SKM-1 treated with dmso at 0.1 percent for 144 hours (cell line): ENCODE results near the gene GRK3.
A peak's percentile ranks its signal among the peaks of the same experiment; 100 is the strongest.
"Not testable (repeated sequence)": the region's sequence is repeated elsewhere in the genome, so short reads cannot be mapped to it uniquely, and the experiment has no call there.

ENCODE experiments used
- DNase-seq: peaks from one replicate; lab custom pipeline; 2025; ENCODE audit not compliant: unreplicated experiment; lab: John Stamatoyannopoulos, UW

Gene GRK3

DNA sequence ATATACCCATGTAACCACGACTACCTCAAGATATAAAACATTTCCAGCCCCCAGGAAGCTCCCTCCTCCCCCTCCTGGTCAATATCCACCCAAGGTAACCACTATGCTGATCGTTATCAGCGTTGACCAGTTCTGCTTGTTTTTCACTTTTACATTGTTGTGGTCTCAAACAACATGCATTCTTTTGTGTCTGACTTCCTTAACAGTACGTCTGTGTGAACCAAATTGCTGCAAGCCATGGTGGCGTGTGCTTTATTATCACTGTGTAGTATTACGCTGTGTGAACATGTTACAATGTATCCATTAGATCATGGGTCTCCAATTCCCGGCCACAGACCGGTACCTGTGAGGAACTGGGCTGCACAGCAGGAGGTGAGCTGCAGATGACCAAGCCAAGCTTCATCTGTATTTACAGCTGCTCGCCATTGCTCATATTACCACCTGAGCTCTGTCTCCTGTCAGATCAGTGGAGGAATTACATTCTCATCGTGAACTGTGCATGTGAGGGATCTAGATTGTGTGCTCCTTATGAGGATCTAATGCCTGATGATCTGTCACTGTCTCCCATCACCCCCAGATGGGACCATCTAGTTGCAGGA lies 15.5 kb upstream of the GRK3 start:
- DNase-seq = no peak

DNA sequence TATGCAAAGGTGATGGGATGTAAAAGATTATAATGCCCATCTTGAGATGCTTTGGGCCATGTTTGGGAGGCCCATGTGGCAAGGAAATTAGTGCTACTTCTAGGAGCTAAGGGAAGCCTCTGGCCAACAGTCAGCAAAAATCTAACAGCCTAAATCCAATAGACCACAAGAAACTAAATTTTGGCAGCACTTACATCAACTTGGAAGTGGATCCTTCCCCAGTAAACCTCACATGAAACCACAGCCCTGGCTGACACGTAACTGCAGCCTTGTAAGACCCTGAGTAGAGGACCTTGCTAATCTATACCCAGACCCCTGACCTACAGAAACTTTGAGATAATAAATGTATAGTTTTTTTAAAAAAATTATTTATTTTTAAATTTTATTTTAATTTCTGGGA lies 13.1 kb upstream of the GRK3 start:
- no peak for DNase-seq

DNA sequence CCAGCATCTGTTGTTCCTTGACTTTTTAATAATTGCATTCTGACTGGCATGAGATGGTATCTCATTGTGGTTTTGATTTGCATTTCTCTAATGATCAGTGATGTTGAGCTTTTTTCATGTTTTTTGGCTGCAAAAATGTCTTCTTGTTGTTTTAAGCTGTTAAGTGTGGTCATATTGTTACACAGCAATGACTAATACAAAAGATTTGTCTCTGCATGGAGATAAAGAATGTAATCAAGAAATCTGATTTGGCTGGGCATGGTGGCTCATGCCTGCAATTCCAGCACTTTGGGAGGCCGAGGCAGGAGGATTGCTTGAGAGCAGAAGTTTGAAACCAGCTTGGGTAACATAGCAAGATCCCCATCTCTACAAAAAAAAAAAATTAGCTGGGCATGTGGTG lies 12.1 kb upstream of the GRK3 start:
- not testable (repeated sequence) for DNase-seq

DNA sequence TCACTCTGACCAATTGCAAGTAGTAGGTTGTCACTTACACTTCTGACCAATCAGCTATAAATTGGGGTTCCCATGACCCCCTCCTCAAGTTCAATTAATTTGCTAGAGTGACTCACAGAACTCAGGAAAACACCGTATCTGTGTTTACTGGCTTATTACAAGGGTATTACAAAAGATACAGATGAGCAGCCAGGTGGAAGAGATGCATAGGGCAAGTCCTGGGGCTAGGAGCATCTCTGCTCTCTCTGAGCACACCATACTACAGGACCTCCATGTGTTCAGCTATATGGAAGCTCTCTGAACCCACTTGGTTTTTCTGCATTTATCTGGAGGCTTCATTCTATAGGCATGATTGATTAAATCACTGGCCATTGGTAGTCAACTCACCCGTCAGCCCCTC lies 11.3 kb upstream of the GRK3 start:
- no peak for DNase-seq

DNA sequence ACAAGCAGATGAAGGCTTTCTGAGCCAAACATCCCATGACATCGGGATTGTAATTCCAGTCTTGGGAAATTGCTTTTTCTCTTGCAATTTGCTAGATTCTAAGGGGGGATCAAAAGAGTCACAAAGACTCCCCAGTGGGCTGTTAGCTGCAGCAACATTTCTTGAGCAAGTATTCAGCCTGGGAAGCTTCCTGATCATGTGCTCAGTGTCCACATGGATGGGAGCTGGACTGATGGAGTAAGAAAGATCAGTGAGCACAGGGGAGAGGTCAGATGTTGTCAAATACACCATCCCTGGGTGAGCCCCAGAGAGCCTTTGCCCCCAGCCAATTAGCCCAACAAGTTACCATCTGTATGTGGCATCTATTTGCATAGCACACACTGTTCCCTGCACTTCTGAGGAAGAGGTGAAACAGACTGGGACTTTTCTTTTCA lies 10.2 kb upstream of the GRK3 start:
- DNase-seq = no peak

DNA sequence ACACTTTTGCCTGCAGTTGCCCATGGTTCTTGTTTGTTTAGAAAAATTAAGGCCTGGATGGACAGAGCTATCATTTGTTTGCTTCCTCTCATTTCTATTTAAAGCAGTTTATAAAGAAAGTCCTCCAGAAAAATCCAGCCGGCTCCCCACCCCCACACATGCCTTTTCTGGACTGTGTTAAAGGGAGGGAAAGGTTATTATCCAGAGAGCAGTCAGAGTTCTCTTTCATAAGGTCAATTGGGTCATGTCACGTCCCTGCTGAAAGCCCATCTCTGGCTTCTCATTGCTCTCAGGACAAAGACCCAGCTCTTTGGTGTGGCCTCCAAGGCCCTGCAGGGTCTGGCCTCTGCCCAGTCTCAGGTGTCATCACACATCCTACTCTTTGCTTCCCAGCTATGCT lies 9.8 kb upstream of the GRK3 start:
- DNase-seq = no peak

DNA sequence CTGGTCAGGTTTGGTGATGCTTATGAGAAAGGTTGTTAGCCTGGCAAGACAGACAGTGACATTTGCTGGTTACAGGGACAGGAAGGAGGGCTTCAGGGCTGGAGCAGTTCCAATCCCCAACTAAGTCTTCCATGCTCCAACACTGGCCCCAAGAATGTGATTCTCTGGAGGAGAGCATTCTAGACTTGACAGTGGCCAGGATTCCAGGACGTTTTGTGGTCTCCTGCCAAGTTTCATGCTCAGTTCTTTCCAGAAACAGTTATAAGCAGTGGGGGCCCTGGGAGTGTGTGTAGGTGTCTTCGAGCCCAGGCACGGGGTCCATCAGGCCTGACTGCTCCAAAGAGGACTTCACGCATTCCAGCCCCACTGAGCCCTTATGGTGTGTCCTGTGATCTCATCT lies 8.9 kb upstream of the GRK3 start:
- no peak for DNase-seq

DNA sequence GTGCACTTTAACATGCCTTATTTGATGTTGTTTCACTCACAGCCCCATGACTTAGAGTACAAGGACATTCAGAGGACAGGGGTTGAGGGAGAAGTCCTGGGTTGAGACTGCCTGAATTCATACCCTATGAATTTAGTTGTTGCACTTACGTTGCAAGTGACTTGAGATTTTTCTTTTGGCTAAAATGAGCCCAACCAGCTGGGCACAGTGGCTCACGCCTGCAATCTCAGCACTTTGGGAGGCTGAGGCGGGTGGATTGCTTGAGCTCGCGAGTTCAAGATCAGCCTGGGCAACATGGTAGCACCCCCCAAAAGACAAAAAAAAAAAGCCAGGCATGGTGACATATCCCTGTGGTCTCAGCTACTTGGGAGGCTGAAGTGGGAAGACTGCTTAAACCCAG lies 7.3 kb upstream of the GRK3 start:
- DNase-seq = no peak

DNA sequence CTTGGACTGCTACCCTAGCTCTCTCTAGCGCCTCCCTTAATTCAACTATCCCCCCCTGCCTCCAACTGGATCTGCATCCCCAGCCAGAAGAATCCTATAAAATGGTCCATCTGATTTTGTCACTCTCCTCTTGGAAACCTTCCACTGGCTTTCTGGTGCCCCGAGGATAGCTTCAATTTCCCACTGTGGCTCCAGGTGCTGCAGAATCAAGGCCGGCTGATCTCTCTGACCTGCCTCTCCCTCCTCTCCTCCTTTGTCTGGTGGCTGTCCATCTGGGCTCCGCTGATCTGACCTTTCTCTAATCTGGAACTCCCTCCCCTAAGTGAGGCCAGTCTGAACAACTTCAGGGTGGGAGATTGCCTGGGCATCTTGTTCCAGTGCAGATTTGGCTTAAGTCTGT lies 6.1 kb upstream of the GRK3 start:
- DNase-seq = no peak

DNA sequence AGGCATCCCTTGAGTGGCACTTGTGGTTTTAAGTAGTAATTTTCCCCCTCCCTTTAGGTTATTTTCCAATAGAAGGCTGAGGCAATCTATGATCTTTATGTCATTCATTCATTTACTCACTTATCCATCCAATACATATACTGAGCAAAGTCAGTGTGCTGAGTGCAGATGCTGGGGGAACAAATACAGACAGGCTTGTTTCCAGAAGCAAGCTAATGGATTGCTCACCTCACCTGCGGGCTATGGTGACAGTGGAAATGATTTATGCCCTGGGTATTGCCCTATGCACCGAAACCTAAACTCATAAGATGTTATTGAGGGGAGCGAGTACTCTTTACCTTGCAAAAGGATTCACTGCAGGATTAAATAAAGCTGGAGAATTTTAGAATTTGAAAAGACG lies 4.6 kb upstream of the GRK3 start:
- DNase-seq = not testable (repeated sequence)

DNA sequence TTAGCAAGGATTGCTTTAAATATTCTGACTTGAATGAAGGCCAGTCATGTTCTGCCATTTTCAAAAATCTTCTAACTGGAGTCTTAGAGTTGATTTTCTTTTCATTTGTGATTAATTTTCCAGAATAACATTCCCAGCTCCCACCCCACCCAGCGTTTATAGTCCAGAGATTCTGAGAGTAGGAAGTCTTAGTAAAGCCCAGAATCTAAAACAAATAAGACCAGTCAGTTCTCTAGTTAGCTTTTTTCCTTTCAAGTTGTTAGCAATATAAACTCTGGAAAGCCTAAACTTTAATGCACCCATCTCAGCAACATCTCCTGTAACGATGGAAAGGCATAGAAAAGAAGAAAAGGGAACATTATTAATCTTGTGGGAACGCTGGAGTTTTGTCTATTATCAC lies 3.3 kb upstream of the GRK3 start:
- DNase-seq = not testable (repeated sequence)

DNA sequence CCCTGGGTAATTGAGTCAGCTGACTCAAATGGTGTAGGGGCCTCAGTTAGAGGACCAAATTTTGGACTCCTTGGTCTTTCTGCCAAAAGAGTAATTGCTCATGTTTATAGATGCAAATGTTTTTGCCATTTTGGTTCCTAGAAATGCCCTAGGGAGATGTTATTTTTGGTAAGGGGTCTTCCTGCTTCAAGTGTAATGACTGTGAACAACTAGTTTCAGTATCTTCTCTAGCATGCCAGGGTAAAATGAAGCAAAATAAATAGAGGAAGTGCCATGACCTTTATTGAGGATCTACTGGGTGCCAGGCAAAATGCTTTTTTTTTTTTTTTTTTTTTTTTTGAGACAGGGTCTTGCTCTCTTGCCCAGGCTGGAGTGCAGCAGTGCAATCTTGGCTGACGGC lies 2.5 kb upstream of the GRK3 start:
- DNase-seq = not testable (repeated sequence)

DNA sequence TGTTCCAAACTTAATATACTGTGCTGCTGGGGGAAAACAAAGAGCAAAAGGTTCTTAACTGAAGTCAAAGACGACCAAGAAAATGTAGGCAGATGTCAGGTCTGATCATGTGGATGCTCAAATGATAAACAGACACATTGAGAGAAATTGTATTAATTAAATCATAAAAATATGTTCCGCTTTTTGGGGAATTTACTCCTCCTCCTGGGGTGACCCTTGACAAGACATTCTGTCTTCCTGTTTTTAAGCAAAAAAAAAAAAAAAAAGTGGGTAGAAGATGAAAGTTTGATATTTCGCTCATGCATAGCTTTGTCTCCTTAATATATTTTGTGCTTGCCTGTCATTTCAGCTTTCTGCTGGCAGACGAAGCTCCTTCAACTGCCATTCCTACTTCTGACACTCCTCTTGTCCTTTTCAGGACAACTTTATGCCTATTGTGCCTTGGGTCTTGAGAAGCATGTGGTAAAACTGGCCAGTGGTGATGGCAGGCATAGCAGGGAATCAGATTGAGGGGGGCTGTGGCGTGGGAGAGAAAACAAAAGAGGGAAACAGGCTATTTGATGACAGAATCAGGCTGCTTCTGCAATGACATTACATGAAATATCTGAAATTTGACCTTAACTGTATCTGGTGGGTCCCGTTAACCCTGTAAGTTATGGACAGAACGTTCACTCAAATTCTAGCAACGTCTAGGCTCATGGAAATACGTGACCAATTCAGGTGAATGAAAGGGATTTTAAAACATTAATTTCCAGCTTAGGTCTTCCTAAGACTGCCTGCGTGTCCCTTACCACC lies 1.3 kb upstream of the GRK3 start:
- DNase-seq = not testable (repeated sequence)

DNA sequence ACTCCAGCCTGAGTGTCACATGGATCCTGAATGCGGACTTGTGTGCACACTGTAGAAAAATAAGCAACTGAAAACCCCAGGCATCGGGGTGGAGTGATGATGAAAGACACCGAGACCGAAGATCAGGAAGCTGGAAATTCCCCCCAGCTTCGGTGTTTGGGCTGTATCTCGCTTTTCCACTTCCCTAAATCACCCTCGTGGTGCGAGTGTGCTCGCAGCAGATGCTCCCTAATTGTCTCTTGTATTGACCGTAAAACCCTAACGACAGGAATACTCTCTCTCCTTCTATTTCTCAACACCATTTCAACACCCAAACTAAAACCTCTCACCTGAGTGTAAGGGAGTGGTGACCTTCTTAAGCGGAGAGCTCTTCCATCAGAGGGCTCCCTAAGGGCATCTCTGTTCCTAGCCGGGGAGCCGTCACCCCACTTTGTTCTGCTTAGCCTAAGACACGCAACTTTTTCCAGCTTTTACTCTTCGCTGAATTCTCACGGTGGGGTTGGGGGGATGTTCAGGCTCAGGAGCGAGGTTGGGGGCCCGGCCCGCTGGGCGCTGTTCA lies 635 bp upstream of the GRK3 start:
- peak; percentile 67 for DNase-seq

DNA sequence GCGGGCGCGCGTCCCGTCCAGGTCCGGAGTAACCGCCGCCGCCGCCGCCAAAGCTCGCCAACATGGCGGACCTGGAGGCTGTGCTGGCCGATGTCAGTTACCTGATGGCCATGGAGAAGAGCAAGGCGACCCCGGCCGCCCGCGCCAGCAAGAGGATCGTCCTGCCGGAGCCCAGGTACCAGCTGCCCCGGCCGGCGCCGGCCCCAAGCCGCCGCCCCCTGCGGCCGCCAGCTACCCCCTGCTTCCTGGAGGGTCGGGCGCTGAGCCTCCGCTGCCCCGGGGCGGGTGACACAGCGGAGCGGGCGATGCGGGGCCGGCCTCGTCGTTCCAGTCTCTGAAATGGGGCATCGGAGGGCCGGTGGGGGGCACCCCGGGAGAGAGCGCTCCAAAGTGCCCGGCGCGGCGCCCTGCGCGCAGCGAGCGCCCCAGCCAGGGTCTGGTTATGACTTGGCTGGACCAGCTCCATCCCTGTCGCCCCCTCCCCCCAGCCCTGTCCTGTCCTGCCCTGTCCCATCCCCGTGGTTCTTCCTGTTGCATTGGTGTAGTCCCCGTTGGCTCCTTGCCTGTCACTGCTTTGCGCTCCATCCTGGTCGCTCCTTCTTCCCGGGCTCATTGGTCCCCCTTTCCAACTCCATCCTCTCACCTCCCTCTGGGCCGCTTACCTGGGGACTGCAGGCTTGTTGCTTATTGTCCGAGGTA lies 653 bp downstream of the GRK3 start:
- no peak for DNase-seq

DNA sequence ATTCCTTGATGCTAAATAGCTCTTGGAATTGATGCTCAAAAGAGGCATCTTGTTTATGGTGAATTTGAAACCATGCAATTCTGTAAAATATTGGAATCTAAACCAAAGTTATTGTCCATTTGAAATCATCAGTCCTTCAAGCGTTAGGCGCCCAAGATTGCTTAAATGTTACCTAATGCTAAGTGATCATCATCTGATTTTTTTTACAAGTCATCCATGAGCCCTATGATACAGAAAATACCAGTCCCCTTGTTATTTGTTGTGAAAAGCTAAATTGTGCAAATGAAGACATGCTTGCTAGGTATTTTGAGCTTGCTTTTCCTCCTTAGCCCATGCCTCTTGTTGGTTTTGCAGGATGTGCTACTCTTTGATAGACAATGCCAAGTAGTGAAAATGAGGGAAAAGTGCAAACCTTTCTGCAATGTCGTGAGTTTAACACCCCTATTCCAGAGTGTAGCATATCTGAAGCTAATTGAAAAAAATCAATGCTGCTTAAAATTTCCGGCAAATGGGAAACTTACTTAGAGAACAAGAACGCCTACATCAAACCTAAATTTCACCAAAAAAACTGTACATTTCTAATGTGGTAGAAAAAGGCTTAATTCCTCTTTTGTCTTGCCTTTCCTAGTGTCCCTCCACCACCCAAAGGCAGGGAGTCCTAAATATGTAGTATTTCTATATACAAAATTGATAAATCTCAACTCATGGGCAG lies 1.9 kb downstream of the GRK3 start:
- no peak for DNase-seq

DNA sequence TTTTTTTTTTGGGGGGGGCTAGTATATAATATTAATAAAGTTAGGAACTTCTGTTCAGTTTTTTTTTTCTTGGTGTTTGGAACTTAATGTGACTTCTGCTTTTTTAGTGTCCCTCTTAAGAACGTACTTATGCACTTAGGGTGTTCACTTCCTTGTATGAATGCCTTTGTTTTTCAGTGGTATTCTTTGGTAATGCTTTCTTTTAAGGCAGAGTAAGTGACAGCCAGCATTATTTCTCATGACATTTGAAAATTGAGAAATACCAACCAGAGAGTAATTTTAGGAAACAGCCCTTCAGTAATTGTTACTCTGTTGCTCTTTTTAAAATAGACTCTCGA lies 2.4 kb downstream of the GRK3 start:
- DNase-seq = peak; percentile 93

DNA sequence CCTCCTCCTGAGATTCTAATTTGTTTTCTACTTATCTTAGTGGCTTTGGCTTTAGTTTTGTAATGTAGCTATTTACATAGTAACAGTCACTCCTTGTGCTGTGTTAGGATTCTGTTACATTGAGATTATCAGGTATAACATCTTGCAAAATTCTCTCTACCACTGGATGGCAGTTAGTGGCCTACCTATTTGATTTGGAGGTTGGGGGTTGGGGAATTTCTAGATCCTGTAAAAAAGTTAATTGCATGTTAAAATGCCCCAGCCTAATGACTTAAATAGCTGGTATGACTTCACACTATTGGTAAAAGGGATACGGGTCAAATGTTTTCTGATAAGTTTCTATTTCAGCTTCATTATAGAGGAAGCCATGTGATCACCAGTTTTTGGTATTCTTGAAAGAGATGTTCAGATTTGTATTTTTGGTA lies 2.8 kb downstream of the GRK3 start:
- DNase-seq = peak; percentile 62

DNA sequence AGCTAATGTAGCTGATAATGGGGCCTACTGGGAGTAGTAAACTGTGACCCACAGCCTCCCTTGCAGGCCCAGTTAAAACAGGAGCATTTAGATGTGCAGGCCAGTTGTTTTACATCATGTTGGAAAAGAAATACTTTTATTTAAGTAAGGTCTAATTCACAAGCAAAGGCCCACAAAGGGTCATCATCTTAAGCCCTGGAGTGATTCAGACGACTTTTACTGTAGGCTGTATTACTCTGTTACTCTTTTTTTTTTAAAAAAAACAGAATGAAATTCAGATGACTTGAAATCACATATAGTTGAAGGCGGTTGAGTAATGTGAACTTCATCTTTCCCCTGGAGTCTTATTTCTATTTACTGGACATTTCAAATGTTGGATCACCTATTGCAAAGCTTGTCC lies 3.6 kb downstream of the GRK3 start:
- not testable (repeated sequence) for DNase-seq

DNA sequence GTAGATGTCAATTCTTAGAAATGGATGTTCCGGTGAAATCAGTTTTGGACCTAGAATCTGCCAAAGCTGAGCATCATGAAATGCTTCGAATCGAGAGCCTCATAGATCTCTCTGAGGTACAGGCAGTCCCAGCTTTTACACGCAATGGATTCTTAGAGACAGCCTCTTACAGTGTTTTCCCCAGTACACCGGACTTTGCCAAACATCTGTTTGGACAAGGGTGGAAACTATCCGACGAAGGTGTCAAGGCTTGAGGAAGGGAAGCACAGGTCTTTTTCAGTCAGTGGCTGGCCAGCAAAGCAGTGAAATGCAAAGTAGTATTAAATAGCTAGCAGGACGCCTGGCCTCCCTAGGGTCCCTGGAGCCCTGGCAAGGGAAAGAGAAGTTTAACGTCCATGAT lies 4.9 kb downstream of the GRK3 start:
- DNase-seq = no peak

DNA sequence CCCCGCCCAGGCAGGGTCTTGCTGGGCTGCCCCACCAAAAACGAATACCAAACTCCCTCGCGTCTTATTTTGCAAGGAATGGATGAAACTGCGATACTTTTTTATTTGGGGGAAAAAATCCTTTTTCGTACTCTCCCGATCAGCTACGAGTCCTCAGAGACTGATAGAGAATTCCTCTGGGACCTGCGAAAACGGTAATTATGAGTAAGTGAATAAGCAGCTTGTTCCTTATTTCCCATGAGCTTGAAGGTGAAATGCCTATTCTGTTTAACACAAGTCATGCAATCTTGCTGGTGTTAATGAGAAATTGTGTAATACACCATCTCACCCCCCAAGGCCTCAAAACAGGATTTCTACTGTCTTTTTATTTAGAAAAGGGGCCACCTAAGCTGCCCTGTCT lies 5.5 kb downstream of the GRK3 start:
- DNase-seq = peak; percentile 57
